ENCODE data around the gene LRRC8E. TPM values are rescaled to one million over a fixed set of nuclear protein-coding genes. Genes with fewer than 3 reads are reported as not detected.
"Not testable (repeated sequence)": the region's sequence is repeated elsewhere in the genome, so short reads cannot be mapped to it uniquely, and the experiment has no call there.

Gene LRRC8E
- polyA plus RNA-seq, 1 experiment: 8.6 TPM

GRCh38 chr19:7888826-7889217 lies 512 bp downstream of the LRRC8E start:
- POLR2A ChIA-PET: no interaction called here

GRCh38 chr19:7893362-7894101 lies 5.2 kb downstream of the LRRC8E start:
- CTCF ChIA-PET: interaction anchor here (1.8 kb wide), 1 partner anchor 25 kb away, joined by 8 read pairs; no protein-coding TSS in a partner anchor

More at GRCh38 chr19:7888826-7889217, 512 bp downstream of the LRRC8E start:
- CTCF ChIA-PET: interaction anchor here (1.0 kb wide), 1 partner anchor 35 kb away, joined by 4 read pairs; no protein-coding TSS in a partner anchor
- no peak for DNase-seq (ENCODE audit: low read depth)
- H3K4me3 ChIP-seq (ENCODE audit: low read depth, low read length): peak overlapping the region; percentile 88
- no peak for TF ChIP-seq CTCF (IDR thresholded peaks at IDR 0.05; ENCODE audit: insufficient read depth, low read depth, low read length)
- no peaks in the 10 kb centered on the region for H3K27me3 ChIP-seq (ENCODE audit: control insufficient read depth, insufficient read depth, low read length)
- H3K36me3 ChIP-seq (ENCODE audit: control insufficient read depth, insufficient read depth, low read length): no peaks in the 10 kb centered on the region

GRCh38 chr19:7894612-7895309 lies 6.5 kb downstream of the LRRC8E start:
- ChIA-PET POLR2A (no interaction called here), CTCF (interaction anchor here (1.1 to 1.8 kb wide), 2 partner anchors 9 to 26 kb away, joined by 3 to 8 read pairs; partner anchors contain the start of gene MAP2K7)
- no peak for TF ChIP-seq CTCF (IDR thresholded peaks at IDR 0.05; ENCODE audit: insufficient read depth, low read depth, low read length)
- Histone ChIP-seq H3K36me3 (ENCODE audit: control insufficient read depth, insufficient read depth, low read length) (no peaks in the 10 kb centered on the region; the same call in 1 of the 2 replicates), H3K4me3 (ENCODE audit: low read depth, low read length) (no peak overlapping the region), H3K27me3 (ENCODE audit: control insufficient read depth, insufficient read depth, low read length) (no peaks in the 10 kb centered on the region)
- no peak for DNase-seq (ENCODE audit: low read depth)

More at GRCh38 chr19:7893362-7894101, 5.2 kb downstream of the LRRC8E start:
- H3K36me3 ChIP-seq (ENCODE audit: control insufficient read depth, insufficient read depth, low read length); POLR2A ChIA-PET; H3K27me3 ChIP-seq (ENCODE audit: control insufficient read depth, insufficient read depth, low read length); DNase-seq (ENCODE audit: low read depth); H3K4me3 ChIP-seq (ENCODE audit: low read depth, low read length): not testable (repeated sequence)

GRCh38 chr19:7895565-7895964 lies 7.3 kb downstream of the LRRC8E start:
- no peak for DNase-seq (ENCODE audit: low read depth)
- ChIA-PET POLR2A (no interaction called here), CTCF (no interaction called here)
- no peaks in the 10 kb centered on the region for H3K27me3 ChIP-seq (ENCODE audit: control insufficient read depth, insufficient read depth, low read length)
- no peak overlapping the region for H3K4me3 ChIP-seq (ENCODE audit: low read depth, low read length)
- no peak for TF ChIP-seq CTCF (IDR thresholded peaks at IDR 0.05; ENCODE audit: insufficient read depth, low read depth, low read length)
- peaks cover 4% of the 10 kb centered on the region for H3K36me3 ChIP-seq (ENCODE audit: control insufficient read depth, insufficient read depth, low read length)

- Histone ChIP-seq H3K4me3 (ENCODE audit: low read depth, low read length) (no peak overlapping the region), H3K27me3 (ENCODE audit: control insufficient read depth, insufficient read depth, low read length) (no peaks in the 10 kb centered on the region), H3K36me3 (ENCODE audit: control insufficient read depth, insufficient read depth, low read length) (peaks cover 4% of the 10 kb centered on the region)
- no peak for DNase-seq (ENCODE audit: low read depth)
- POLR2A ChIA-PET: interaction anchor here (0.8 kb wide), 1 partner anchor 31 kb away, joined by 14 read pairs; no protein-coding TSS in a partner anchor
- TF ChIP-seq CTCF (IDR thresholded peaks at IDR 0.05; ENCODE audit: insufficient read depth, low read depth, low read length): no peak
- CTCF ChIA-PET: interaction anchor here (1.7 kb wide), 1 partner anchor 26 kb away, joined by 4 read pairs; no protein-coding TSS in a partner anchor
Measured at GRCh38 chr19:7897292-7897691, 9.0 kb downstream of the LRRC8E start.

Measured in BJ (cell line).